GM12891 (cell line): ENCODE data around the gene CFAP77.

Experiments used
- POLR2A ChIP-seq: IDR thresholded peaks from 2 replicates; pipeline ENCODE4 v1.6.1; 2011; ENCODE audit warnings: low read depth, low read length, control low read depth
- POLR2AphosphoS5 ChIP-seq: IDR thresholded peaks from 2 replicates; pipeline ENCODE4 v1.6.1; 2011; ENCODE audit warnings: low read depth, low read length, control low read depth
- TAF1 ChIP-seq: IDR thresholded peaks from 2 replicates; pipeline ENCODE4 v1.6.1; 2011; ENCODE audit warnings: low read depth, low read length, control low read depth

DNA sequence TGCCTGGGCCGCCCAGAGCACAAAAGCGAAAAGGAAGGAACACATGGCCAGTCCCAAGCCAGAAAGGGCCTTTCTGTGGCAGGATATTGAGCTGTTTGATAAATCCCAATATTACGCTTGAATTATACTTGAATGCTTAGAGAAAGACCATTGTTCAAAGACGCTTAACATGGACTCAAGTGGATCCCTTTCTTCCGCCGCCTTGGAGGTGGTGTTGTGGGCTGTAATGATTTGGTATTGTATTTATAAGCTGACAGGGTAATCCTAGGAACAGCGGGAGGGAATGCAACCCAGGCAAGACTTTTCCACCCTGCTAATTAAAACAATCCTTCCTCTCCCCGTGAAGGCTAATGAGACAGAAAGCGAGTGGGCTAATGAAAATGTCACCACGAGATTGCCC lies 24.9 kb downstream of the CFAP77 start:
- TF ChIP-seq POLR2A: no peak
- no peak for TF ChIP-seq POLR2AphosphoS5
- no peak for TF ChIP-seq TAF1
